Stimulated activated naive CD8-positive, alpha-beta T cell treated with anti-CD3 and anti-CD28 coated beads, Interleukin-15, Interleukin-2, amounts not matched to agents 100 U/mL and 50 U/mL, for 24 hours (primary cell): ENCODE data around the gene SAMD1.
"Not testable (repeated sequence)": the region's sequence is repeated elsewhere in the genome, so short reads cannot be mapped to it uniquely, and the experiment has no call there.

ENCODE experiments used
- ATAC-seq: fragments of 150-1000 bp; cut with Tn5 transposase; one replicate; pipeline ENCODE4 v1.10.0; 2021
- DNase-seq: peaks from one replicate; pipeline ENCODE4 v3.0.0; 2021

Gene SAMD1

GRCh38 chr19:14061081-14061749 lies 29.3 kb downstream of the SAMD1 start:
- DNase-seq (no peak), ATAC-seq (no peak)

DNA sequence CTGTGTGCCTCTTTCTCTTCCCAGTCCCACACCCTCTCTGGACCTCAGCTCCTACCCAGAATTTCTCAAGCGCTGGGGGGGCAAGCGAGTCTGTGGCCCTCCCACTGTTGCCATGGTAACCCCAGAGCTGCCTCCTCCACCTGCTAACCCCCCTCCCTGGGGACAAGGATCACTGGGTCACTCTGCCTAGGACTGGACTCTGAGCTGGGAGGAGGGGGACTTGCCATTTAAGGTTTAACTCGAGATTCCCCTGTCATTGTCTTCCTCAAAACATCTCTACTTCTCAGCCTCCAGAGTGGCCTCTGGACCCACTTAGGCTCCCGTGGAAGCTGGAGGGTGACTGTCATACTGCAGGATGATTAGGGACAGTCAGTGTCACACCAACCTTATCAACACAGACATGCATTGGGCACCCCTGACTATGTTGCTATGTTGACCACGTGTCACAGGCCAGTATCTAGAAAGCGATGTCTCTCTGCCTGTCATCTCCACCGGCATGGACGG lies 30.8 kb downstream of the SAMD1 start:
- ATAC-seq (no peak), DNase-seq (no peak)

DNA sequence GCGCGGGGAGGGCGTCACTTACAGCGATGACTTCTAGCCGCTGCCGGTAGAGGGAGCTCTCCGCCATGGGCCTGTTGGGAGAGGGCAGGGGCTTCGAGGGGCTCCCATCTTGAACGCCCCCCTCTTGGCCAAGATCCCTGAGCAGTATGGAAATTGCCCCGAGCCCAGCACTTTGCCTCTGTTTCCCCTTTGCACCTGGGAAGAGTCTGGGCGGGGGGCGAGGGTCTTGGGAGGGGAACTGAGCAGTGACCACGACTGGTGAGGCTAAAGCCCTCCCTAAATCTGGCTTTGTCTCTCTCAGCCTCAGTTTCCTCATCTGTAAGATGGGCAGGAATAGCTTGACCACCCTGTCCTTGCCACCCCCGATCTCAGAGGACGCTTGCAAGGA lies 31.5 kb downstream of the SAMD1 start:
- peak; percentile 75 for DNase-seq
- no peak for ATAC-seq

- no peak for ATAC-seq
Observed at GRCh38 chr19:14058182-14059092, 32.1 kb downstream of the SAMD1 start.

DNA sequence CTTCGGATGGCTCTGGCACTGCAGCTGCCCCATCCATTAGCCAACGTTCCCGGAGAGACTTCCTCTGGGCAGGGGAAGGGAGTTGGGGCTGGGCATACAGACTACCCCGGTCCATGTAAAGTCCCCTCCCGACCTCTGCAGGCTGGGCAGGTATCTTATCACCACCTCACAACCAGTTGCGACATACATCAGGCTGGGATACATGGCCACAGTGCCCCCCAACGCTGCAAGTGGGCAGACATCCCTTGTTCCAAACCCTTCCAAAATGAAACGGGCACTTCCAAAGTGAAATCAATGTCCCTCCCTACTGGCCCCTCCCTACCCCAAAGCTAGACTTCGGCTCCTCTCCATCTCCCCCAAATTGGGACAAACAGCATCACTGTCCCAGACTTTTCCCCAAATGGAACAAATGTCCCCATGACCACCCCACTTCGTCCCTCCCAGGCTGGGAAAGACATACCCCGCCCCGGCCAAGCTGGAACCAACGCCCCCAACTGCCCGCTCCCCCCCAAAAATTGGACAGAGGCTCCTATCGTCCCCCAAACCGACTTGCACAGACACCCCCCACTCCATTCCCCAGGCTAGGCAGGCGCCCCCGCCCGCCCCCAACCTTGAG lies 33.7 kb downstream of the SAMD1 start:
- DNase-seq (no peak), ATAC-seq (no peak)

More at GRCh38 chr19:14058182-14059092, 32.1 kb downstream of the SAMD1 start:
- DNase-seq, result no peak

DNA sequence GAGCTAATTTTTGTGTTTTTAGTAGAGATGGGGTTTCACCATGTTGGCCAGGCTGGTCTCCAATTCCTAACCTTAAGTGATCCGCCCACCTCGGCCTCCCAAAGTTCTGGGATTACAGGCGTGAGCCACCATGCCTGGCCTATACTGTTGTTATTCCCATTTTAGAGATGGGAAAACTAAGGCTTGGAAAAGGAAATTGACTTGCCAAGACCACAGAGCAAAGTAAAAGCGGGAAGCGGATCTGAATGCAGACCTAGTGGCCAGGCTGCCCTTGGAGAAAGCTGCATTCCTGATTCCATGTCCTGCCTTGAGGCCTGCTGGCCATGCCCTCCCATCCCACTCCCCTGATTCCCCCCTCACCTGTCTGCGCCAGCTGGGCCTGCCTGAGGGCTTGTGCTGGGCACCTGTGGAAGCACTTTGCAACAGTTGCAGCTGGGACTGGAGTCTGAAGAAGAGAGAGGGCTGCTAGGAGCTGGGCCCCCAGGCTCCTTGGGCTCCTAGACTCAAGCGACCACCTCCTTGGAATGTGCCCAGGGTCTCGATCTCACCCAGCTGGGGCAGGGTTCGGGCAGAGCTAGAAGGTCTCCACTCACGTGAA lies 34.4 kb downstream of the SAMD1 start:
- no peak for ATAC-seq
- DNase-seq, result no peak

- ATAC-seq, result no peak
- DNase-seq, result no peak
Observed at GRCh38 chr19:14055396-14055795, 35.2 kb downstream of the SAMD1 start.

GRCh38 chr19:14054721-14055120 lies 35.8 kb downstream of the SAMD1 start:
- no peak for ATAC-seq

DNA sequence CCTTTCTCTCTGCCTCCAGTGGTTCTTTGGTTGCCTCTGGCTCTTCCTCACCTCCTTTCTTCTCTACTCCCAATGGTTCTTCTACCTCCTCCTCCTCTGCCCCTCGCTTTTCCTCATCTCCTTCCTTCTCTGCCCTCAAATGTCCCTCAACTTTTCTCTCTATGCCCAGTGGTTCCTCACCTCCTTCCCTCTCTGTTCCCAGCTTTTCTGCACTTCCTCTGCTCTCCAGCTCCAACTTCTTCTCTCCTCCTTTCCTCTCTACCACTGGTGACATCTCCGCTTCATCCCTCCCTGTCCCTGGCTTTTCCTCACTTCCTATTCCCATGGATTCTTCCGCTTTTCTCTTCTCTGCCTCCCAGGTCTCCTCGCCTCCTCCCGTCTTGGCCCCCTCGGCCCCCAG lies 36.5 kb downstream of the SAMD1 start:
- ATAC-seq (no peak), DNase-seq (no peak)

More at GRCh38 chr19:14054721-14055120, 35.8 kb downstream of the SAMD1 start:
- no peak for DNase-seq

DNA sequence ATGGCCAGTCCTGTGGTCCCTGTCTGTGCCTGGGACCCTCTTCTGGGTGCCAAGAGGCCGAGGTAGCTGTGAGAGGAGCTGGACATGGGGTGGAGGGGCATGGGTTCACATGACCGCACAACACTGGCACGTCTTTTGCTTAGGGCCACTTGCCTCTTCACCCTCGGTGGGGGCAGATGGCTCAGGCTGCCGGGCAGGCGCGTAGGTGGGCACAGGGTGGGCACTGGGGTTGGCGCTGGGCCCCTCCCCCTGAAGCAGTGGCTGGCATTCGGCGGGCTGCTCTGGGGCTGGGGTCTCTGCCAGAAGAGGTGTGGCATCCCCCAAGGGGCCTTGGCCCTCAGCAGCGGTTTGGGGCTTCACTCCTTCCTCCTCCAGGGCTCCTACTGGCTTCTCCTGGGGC lies 37.1 kb downstream of the SAMD1 start:
- ATAC-seq (no peak), DNase-seq (no peak)

DNA sequence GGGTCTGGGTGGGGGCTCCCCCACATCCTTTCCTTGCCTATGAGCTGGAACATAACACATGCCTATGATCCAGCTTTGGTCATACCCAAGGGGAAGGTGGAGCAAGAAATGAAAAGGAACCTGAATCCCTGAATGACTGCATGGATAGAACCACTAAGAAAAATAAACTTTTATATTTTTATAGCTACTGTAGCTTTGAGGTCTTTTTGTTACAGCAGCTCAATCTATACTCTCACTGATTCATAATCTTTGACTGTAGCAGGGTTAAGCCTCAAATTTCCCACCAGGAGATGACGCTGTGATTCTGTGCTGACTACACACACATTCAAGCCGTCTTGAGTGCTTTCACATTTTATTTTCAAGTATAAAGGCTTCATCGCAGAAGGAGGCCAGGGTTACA lies 37.5 kb downstream of the SAMD1 start:
- DNase-seq, result no peak
- ATAC-seq, result no peak

GRCh38 chr19:14052470-14052869 lies 38.1 kb downstream of the SAMD1 start:
- ATAC-seq (no peak), DNase-seq (no peak)

GRCh38 chr19:14051980-14052379 lies 38.6 kb downstream of the SAMD1 start:
- DNase-seq, result no peak
- no peak for ATAC-seq

DNA sequence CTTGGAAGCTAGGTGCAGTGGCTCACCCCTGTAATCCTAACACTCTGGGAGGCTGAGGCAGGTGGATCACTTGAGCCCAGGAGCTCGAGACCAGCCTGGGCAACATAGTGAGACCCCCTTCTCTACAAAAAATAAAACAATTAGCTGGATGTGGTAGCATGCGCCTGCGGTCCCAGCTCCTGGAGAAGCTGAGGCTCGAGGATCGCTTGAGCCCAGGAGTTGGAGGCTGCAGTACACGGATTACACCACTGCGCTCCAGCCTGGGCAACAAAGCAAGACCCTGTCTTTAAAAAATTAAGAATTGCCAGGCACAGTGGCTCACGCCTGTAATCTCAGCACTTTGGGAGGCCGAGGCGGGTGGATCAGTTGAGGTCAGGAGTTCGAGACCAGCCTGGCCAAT lies 39.6 kb downstream of the SAMD1 start:
- ATAC-seq, DNase-seq: not testable (repeated sequence)

GRCh38 chr19:14050512-14050911 lies 40.0 kb downstream of the SAMD1 start:
- ATAC-seq (no peak), DNase-seq (no peak)

DNA sequence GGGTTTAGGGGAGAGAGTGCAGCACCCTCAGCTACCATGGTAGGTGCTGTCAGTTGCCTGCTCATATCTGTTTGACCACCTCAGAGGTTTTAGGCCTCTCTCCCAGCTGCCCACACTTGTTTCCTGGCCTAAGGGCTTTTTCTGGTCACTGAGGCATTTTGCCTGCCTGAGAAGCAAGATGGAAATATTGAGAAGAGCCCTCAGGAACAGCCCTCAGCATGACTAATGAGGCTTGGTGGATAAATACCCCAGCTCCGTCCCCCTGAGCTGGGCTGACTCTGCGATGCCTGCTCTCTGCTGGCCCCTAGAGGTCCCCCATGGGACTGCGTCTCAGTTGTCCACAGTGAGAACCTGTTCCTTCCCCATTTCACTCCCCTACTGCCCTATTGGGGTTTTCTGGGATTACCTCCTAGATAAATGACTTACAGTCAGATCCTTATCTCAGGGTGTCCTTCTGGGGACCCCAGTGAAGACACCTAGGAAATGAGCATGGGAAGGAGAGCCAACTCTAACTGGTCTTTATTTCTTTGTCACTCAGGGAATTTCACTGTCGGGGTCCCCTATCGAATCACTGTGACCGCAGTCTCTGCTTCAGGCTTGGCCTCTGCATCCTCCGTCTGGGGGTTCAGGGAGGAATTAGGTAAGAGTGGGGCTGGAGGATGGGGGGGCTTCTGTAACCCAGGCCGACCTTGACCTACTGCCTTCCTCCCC lies 42.0 kb downstream of the SAMD1 start:
- peak; percentile 91 for ATAC-seq
- DNase-seq, result peak; percentile 88

- ATAC-seq, DNase-seq: not testable (repeated sequence)
Observed at GRCh38 chr19:14047866-14048265, 42.7 kb downstream of the SAMD1 start.

GRCh38 chr19:14042659-14043608 lies 47.6 kb downstream of the SAMD1 start:
- ATAC-seq (peak; percentile 46), DNase-seq (peak; percentile 32)

DNA sequence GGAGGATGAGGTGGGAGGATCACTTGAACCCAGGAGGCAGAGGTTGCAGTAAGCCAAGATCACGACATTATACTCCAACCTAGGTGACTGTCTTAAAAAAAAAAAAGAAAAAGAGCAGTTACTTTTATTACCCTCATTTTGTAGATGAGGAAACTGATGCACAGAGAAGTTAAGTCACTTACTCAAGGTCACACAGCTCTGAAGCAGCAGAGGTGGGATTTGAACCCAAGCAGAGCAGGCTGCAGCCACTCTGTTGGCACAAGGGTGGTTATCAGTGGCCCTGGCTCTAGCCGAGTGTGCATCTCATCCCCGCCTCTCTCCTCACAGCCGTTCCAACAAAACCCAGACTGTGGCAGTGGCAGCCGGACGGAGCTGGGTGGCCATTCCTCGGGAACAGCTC lies 51.4 kb downstream of the SAMD1 start:
- ATAC-seq (no peak), DNase-seq (no peak)
